Bone marrow (tissue), 2 donors: ENCODE measurements around the gene PEX5L.
"Not testable (repeated sequence)": the region's sequence is repeated elsewhere in the genome, so short reads cannot be mapped to it uniquely, and the experiment has no call there.

ENCODE experiments used
- DNase-seq, 2 donors: peaks; one replicate each; lab custom pipeline; 2025; lab: John Stamatoyannopoulos, UW

Gene PEX5L

GRCh38 chr3:179833294-179833693 lies 203.4 kb downstream of the PEX5L start:
- no peak for DNase-seq

- DNase-seq = no peak
These were observed 204.3 kb downstream of the PEX5L start for GRCh38 chr3:179832333-179832854.

GRCh38 chr3:179829401-179829800 lies 207.3 kb downstream of the PEX5L start:
- DNase-seq = no peak

DNA sequence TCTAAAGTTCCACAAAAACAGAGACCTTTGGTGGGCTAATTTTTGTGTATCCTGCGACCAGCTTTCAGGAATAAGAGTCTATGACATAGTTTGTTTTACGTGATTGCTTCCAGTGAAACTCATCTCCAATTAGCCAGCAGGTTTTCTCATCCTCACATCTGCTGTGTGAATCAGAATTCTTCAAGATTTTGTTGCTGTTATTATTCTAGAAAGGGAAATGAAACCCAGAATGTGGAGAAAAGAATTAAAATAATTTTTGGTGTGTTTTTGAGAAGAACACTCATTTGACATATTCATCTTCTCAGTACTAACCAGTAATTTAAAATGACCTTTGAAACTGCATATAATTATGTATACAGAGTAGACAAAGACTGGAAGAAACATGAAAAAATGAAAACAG lies 208.0 kb downstream of the PEX5L start:
- no peak for DNase-seq

DNA sequence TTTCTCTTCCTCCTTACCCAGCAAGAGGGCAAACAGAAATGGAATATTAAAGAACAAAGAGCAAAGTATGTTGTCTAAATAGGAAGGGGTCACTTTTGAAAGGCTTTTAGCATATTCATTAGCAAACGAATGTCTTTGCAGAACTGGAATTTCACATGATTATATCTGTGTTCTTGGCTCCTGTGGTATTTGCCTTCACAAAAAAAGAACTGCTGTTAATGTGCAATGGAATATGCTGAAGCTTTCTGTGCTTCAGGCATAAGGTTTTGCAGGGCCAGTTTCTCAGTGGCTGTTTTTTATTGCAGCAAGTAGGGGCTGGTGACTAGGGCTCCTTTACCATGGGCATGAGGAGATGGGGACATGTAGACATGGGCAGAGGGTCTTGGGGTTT lies 210.5 kb downstream of the PEX5L start:
- DNase-seq = no peak

DNA sequence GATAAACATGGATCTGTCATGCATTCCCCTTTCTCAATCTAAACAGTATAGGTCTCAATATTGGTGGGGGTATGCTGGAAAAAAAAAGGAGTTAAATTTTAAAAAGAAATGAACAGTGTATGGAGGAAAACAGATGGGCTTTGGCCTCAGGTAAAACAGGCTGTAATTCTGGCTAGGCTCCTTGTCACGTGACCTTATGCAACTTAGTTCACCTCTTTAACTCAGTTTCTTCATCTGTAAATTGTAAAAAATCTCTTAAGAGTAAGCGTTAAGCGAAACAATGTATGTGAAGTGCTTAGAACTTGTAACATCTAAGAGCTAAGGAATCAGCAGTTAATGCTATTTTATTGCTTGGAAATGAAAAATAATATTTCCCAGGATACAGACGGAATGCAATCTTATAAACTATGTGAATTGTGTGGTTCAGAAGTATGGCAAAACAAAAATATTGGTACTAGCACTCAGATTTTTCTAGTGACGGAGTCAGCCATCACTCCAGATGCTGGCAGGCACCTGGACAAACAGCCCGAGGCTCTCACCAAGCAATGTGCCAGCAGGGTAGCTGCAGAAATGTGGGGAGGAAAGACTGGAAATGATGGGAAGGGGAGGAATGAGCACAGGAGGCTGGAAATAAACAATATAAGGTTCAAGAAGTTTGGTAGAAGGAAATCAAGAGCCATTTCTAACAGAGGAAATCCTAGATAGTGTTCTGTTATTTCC lies 211.1 kb downstream of the PEX5L start:
- no peak for DNase-seq

DNA sequence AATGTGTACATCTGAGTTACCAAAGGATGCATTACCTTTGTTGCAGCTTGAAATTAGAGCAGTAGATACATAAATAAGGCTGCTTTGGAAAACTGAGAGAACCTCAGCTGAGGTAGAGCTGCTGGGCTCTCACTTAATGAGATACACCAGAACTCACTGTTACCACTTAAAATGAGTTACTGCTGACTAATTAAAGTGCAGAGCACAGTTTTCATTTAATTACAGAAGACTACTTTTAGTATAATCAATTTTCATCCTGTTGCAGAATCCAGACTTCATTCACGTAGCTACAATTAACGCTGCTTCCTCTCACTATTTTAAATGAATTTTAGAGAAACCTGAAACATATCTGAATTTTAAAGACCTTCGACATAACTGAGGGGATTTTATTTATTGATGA lies 214.4 kb downstream of the PEX5L start:
- no peak for DNase-seq

DNA sequence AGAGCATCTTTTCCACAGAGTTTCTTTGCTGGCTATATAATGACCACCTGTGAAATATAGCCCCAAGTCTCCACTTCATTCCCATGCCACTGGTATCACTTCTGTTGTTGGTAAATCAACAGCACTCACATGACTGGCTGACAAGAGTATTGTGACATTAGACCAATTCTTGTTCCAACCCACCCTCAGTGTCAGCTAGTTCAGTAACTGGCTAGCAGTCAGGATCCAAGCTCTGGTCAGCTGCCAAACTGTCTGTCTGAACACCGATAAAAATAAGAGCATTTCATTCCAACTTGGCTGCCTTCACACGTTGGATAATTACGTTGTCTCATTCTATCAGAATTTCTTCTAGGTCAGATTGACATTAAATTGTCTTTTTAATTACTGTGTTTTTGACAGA lies 217.4 kb downstream of the PEX5L start:
- no peak for DNase-seq

DNA sequence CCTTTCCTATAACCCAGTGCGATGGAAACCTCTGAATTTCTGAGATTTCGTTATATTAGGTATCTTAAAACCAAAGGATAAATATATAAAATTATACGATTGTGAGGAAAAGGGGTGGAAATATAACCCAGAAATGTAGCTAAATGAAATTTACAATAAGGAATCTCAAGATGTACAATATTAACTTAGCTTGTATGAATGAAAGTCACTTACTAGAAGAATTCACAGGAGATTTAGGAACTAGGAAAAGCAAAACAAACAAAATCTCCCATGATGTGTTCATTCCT lies 224.7 kb downstream of the PEX5L start:
- DNase-seq = no peak

- peak in 1 of 2 donors; percentile 37 for DNase-seq
These were observed 225.2 kb downstream of the PEX5L start for GRCh38 chr3:179811321-179812095.

DNA sequence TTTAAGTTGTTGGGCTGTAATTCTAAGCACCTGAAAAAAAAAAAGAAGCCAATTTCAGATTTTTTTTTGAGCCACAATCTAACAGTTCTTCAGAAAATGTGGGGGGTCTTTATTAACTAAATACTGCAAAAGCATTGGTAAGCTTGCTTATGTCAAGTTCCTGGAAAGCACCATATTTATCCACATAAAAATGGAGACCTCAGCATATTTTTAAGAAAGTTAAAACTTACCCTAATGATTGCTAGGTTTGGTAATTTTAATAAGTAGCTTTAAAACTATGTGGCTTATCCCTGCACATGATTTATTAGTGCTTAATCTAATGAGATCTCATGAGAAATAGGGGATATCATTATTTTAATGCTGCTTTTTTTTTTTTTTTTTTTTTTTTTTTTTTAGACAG lies 227.1 kb downstream of the PEX5L start:
- DNase-seq = no peak

DNA sequence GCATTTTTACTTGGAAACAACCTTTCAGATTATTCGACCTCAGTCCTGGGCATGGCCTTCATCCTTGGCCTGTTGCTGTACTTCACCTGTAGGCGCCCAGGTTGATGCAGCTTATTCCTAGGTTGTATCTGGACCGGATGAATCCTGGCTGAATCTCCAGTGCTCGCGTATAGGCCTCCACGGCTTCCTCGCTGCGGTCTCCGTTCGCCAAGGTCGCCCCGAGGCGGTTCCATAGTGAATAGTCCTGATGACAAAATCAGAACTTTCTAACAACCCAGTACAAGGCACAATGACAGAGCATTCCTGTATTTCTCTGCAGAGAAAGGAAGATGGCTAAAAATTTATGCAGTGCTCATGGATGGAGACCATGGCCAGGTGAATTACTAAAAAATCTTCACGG lies 229.1 kb downstream of the PEX5L start:
- no peak for DNase-seq

GRCh38 chr3:179806177-179806576 lies 230.6 kb downstream of the PEX5L start:
- no peak for DNase-seq

- no peak for DNase-seq
These were observed 234.9 kb downstream of the PEX5L start for GRCh38 chr3:179801856-179802255.

DNA sequence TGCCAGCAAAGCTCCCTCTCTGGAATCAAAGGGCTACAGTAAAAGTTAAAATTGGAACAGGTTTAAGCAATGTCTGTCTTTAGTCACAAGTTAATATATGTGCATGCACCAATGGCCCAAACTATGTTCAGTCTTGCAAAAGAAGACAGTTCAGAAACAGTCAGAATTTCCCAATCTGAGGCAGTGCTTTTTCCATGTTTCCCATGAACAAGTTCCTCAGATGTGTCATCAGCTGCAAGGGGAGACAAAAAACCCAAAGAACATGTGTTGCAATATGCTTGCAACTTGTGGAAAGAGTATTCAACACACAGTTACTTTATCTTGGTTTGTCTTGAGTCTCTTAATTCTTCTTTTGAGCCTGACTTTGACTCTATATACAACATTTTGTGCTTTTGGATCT lies 235.5 kb downstream of the PEX5L start:
- no peak for DNase-seq

DNA sequence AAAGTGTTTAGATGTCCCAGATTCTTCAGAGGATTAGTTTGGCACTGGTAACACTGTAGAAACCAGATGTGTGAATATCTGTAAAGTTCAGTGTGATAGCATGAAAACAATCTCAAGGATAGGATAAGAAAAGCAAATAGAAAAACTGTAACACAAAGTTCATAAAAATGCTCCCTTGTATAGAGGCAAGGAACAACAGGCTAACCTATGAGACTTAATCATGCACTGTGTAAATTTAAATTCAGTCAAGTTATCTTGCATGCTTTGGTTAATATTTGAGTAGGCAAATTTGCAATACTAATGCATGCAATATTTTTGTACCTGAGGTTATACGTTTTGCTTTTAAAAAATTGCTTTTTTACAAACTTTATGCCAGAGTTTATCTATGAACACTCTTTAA lies 239.5 kb downstream of the PEX5L start:
- DNase-seq = no peak

- no peak for DNase-seq
These were observed 240.3 kb downstream of the PEX5L start for GRCh38 chr3:179796421-179796820.

GRCh38 chr3:179794355-179794754 lies 242.4 kb downstream of the PEX5L start:
- DNase-seq = no peak

DNA sequence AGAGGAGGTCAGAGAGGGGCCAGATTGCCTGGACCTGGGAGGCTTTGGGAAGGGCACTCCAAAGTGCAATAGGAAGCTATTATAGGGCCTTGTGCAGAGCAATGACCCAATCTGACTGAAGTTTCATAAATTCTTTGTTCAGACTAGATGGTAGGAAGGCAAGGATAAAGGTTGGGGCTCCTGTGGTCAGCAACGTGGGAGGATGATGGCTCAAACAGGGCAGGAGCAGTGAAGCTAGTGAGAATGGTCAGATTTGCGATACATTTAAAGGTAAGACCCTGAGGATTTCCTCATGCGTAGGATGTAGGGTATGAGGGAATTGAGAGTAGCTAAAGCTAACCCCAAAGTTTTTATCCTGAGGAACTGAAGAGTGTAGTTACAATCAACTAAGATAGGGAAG lies 244.9 kb downstream of the PEX5L start:
- DNase-seq = no peak

DNA sequence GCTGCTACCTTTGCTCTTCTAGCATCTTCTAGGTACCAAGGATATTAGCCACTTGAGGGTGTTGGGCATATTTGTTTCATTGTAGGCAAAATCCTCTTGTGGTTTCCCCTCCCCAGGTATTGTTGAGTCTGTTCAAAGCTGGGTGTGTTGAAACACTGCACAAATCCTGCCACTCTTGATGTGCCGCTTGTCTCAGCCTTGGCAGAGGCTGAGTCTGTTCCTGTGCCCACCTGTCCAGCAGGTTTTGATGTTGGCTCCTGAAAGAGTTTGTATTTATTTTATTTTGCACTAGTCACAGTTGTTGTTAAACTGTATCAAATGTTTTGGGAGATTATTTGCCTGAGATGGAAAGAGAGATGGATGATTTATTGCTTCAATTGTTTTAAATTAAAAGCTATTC lies 247.7 kb downstream of the PEX5L start:
- DNase-seq = no peak

GRCh38 chr3:179782841-179783240 lies 253.9 kb downstream of the PEX5L start:
- not testable (repeated sequence) for DNase-seq

DNA sequence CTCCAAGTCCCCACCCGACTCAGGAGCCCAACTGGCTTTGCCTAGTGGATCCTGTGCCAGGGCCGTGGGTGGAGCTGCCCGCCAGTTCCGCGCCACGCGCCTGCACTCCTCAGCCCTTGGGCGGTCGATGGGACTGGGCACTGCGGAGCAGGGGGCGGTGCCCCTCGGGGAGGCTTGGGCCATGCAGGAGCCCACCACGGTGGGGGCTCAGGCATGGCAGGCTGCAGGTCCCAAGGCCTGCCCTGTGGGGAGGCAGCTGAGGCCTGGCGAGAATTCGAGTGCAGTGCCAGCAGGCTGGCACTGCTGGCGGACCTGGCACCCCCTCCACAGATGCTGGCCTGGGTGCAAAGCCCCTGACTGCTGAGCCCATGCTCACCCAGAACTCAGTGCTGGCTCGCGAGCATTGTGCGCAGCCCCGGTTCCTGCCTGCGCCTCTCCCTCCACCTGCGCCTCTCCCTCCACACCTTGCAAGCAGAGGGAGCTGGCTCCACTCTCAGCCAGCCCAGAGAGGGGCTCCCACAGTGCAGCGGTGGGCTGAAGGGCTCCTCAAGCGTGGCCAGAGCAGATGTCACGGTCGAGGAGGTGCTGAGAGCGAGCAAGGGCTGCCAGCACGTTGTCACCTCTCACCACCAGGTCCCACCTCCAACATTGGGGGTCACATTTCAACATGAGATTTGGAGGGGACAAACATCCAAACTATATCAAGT lies 261.2 kb downstream of the PEX5L start:
- no peak for DNase-seq

DNA sequence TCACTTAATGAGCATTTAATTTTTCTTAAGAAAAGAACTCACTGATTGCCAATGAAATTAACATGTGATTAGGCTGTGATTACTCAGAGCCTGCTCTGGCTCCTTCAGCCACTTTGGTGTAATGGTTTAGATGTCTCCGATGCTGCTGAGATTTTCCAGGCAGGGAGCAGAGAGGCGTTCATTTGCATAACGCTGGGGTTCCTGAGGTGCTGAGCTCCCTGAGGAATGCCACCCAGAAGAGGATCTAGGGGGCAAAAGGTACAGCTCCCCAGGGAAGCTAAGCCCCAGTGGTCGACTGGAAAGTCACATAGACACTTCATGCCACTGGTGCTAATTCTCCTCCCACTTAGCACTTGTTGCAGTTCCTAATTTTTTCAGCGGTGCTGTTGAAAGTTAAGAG lies 264.4 kb downstream of the PEX5L start:
- no peak for DNase-seq
